Cardiac septum (tissue), 1 donor: ENCODE data around the gene PRDM15. TPM values are rescaled to one million over a fixed set of nuclear protein-coding genes. Genes with fewer than 3 reads are reported as not detected.

ENCODE experiments used
- DNase-seq: peaks from one replicate; pipeline ENCODE4 v3.0.0-alpha.2; 2020; ENCODE audit warnings: low spot score
- intact Hi-C: fragments of 100-400 bp; cut with DNase I; formaldehyde crosslinking; loops from one replicate; pipeline ENCODE4 v1.14.0; 2022
- total RNA-seq: library from RNA; stranded (reverse); fragmentation: NEBNext Ultra II Directional; extraction: Animal tissue kit (Norgen Biotek cat#: 25700); gene quantifications from one replicate; pipeline ENCODE4 v1.2.1, GENCODE V29; 2021
- donor health status: DM: no; HTN: no; CAD: no.

The PRDM15 gene
- total RNA-seq, 1 donor from 2014 or later: 3.5 TPM

DNA sequence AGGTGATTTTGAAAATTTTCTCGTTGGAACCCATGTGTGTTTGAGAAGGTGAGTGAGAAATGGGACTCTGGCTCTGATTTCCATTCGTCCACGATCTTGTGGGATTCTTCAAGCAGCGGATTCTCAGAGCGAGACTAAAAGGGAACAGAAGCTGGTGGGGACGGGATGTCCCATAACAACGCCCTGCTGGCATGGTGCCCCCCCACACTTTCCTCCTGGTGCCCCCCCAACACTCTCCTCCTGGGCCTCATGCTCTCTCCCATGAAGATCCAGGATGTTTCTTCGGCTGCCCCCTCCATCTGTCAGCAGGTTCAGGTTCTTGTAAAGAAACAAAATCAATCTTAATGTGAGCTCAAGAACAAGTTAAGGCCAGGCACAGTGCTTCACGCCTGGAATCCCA lies 29.1 kb downstream of the PRDM15 start:
- no peak for DNase-seq
- intact Hi-C loops: no loop called here

DNA sequence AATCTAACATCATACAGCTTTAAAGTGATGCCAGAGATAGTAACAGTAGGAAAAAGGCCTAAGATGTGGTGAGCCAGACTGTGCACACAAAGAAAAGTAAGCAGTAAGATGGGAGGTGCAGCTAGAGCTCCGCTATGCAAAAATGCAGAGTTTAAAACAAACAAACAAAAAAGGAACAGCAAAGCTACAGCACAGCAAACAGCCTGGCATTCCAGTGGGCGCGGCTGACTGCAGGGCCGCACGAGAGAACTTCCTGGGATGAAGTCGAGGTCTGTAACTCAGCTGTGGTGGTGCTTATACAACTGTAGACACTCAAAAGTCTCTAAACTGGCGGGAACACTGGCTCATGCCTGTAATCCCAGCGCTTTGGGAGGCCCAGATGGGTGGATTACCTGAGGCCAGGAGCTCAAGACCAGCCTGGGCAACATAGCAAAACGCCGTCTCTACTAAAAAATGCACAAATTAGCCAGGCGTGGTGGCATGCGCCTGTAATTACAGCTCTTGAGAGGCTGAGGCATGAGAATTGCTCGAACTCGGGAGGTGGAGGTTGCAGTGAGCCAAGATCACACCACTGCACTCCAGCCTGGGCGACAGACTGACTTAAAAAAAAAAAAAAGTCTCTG lies 30.1 kb downstream of the PRDM15 start:
- intact Hi-C loops: no loop called here
- DNase-seq: no peak

DNA sequence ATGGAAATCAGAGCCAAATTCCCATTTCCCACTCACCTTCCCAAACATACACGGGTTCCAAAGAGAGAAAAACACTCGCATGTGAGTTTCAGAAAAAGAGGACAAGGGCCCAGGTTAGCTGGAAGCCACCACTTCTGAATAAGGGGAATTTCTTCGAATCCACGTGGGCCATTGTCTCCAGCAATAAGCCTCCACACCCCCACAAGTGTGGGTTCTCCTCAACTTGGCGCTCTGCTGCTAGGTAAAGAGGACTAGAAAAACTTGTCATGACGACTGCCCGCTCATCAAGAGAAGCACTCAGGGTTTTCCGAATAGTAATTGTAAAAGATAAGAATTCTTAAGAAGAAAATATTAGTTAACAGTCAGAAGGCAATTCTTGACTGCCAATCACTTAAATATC lies 30.6 kb downstream of the PRDM15 start:
- intact Hi-C loops: no loop called here
- no peak for DNase-seq

DNA sequence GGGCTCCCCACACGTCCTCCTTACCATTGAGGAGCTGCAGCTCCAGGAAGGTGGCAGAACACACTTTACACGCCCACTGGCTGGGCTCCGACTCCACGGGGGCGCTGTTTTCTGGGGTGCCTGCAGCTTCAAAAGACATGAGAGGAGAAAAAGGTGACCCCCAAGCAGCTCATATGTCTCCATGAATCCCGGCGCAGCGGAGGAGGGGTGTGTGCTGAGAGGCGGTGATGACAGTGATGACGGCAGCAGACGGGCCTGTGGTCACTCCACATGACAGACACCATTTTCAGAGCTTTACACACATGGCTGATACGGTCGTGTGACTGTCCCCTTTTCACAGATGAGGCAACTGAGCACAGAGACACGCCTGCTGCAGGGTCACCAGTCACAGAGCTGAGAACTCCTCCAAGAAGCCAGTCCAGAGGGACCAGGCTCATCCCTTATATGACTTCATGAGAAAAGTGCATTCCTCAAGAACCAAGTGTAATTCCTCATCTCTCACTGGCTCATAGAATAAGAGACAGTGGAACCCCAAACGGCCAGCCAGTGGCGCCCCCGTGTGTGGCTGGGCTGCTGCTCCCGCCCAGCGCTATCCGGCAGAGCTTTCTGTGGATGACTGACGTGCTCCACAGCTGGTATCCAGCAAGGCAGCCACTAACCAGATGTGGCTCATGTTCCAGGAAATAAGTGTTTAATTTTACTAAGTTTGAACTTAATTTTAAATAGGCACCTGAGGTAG lies 31.9 kb downstream of the PRDM15 start:
- DNase-seq: no peak
- intact Hi-C loops: no loop called here

DNA sequence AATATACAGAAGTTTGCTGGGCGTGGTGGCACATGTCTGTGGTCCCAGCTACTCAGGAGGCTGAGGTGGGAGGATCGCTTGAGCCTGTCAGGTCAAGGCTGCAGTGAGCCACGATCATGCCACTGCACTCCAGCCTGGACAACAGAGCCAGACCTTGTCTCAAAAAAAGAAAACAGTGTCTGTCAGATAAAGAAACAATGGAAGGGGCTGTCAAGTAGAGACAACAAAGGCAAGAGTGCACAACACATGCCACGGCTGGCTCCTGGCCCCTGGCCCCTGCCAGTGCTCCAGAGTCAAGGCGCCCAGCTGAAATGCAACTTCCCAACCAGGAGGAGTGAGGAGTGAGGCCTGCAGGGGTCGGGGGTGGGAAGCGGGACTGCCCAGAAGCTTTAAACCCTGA lies 32.6 kb downstream of the PRDM15 start:
- no peak for DNase-seq
- intact Hi-C loops: no loop called here

DNA sequence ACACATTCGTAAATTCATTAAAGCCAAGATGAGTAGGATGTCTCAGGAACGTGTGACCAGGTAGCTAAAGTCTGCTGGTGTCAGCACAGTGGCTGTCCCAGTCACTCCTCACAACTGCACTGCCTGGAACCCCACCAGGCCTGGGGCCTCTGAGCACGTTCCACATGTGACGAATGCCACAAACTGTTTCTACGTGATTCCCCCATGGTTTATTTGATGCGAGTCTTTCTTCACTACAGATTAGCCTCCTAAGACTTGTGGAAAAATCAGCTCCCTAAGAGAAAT lies 33.2 kb downstream of the PRDM15 start:
- intact Hi-C loops: no loop called here
- no peak for DNase-seq

DNA sequence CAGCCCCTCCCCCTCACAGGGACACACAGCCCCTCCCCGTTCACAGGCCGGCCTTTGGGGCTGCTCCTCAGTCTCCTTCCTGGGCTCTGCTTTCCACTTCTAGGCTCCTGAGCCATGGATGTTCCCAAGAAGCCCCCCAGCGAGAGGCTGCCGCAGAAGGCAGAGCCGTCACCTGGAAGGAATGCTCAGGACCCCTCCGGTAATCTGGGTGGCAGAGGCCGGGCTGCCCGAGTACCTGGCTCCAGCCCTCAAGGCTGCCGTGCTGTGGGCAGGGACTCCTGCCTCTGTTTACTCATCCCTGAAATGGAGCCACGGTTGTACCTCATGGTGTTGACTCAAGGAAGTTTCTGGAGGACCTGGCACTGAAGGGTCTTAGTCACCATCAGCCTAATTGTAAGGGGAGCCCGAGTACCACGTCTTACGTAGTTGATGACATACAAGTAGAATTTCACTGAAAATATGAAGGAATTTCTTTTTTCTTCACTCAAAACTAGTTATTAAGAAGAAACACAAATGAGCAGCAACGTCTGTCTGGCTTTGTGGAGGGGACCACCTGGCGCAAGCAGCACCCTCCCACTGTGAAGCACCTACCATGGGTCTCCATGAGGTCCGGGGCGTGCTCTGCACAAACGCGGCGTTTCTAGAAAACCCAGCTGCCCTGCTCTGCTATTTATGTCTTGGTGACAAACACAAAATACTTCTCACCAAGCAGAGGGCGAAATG lies 33.7 kb downstream of the PRDM15 start:
- no peak for DNase-seq
- intact Hi-C loops: no loop called here

DNA sequence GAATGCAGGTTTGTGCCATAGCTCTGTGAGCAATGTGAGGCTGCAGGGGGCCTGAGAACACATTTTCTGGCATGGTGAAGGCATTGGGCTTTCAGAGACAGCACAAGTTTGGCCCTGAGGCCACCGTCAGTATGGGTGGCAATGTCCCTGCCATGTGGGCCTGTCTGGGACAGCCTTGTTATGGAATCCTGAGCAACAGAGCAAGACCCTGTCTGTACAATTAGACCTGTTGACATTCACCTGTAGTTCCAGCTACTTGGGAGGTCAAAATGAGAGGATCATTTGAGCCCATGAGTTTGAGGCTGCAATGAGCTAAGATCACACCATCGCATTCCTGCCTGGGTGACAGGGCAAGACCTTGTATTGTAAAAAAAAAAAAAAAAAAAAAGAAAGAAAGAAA lies 35.6 kb downstream of the PRDM15 start:
- DNase-seq: no peak
- intact Hi-C loops: no loop called here

DNA sequence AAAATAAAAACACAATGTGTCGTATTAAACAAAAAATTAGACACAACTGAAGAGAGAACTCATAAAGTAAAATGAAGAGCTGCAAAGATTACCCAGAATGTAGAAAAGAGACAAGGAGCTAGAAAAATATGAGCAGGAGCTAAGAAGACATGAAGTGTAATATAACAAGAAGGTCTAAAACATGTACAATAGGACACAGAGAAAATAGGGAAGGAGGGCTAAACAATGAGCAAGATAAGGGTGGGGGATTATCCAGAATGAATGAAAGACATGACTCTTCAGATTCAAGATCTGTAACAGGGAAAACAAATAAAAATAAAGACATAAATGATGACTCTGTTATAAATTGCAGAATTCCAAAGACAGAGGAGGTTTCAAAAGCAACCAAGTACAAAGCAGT lies 38.3 kb downstream of the PRDM15 start:
- intact Hi-C loops: no loop called here
- DNase-seq: no peak

DNA sequence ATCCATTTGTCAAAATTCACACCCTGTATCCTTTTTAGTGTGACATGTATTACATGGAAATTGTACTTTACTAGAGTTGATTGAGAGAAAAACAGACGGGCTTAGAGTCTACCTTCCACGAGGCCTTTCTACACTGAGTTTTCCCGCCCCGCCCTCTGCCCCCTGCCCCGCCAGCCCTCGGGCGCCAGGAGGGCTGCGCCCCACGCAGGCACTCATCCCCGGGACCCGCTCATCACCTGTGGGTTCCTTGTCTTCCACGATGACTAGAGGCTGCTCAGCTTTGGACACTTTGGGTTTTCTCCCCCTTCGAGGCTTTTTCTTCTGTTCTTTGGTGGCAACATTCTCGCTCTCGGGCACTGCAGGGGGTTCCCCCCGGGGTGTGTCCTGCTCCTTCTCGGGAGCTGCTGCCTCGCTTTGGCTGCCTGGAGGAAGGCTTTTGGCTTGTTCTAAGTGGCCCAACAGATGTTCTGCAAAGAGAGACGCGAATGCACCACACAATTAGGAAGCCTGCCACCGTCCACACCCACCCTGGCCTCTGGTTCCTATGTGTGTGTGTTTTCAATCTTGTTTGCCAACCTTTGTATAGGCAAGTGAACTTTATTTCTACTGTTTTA lies 39.6 kb downstream of the PRDM15 start:
- no peak for DNase-seq
- intact Hi-C loops: no loop called here

DNA sequence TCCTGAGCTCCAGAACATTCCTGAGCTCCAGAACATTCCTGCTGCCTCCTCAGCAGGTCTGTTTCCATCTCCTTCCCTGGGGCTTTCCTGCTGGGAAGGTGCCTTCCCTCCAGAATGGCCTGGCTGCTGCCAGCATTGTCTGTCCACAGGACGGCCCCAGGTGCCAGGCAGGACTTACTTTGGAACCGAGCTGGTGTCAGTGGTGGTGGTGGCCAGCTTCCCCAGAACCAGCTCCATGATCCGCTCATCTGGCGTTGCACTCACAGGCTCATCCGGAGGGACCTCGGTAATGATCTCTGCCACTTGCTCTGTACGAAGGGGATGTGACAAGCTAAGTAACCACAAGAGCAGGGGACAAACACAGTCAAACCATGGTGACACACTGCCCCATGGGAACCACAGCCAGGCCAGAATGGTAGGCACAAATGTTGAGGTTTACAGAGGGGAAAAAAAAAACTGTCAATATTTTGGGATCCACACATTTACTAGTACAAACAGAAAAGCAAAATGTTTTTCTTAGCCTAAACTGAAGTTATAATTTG lies 41.3 kb downstream of the PRDM15 start:
- DNase-seq: no peak
- intact Hi-C loops: no loop called here

DNA sequence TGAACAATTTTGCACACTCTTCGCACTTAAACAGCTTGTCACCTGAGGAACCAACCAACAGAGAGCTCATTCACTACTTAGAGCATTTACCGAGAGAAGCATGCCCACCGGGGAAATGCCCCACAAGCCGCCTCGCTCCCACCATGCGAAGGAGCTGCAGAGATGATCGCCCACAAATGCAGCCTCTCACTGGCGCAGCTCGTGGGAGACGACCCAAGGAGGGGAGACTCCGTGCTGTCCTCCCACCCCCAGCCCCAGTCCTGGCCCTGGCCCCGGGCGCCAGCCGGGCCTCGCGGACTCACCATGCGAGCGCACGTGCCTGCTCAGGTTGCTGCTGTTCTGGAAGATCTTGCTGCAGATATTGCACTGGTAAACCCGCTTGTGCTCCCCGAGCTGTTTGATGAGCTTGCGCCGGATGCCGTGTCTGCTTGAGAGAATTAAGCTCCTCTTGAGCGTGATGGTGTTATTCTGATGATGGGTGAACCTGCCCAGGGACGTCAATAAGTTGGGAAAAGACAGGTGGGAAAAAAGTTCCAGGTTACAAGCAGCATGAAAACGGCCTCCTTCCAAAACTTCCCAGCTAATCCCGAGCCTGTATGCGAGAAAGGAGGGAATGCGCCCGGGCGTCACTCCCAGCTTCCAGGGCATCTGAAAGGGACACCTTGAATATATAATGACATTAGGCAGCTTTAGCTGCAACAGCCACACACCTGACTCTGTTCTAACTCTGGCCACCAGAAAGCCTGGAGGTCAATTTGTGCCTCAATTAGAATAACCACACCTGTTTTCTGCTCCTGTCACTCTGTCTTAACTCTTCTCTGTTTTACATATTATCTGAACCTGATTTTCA lies 42.8 kb downstream of the PRDM15 start:
- no peak for DNase-seq
- intact Hi-C loops: no loop called here

DNA sequence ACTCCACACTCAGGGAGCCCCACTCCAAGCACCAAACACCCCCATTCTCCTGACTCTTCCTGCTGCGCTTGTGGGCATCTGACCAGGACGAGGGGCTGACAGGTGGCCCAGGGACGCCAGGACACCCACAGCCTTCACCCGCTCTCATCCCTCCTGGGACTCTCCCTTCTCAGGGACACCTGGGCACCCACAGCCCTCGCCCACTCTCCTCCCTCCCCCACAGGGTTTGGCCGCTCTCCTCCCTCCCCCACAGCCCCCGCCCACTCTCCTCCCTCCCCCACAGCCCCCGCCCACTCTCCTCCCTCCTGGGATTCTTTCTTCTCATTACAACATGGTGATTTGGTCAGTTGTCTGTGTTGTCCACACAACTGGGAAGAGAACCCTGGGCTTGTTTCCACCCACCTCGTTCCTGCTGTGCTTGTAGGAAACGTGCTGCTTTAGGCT lies 43.4 kb downstream of the PRDM15 start:
- intact Hi-C loops: no loop called here

DNA sequence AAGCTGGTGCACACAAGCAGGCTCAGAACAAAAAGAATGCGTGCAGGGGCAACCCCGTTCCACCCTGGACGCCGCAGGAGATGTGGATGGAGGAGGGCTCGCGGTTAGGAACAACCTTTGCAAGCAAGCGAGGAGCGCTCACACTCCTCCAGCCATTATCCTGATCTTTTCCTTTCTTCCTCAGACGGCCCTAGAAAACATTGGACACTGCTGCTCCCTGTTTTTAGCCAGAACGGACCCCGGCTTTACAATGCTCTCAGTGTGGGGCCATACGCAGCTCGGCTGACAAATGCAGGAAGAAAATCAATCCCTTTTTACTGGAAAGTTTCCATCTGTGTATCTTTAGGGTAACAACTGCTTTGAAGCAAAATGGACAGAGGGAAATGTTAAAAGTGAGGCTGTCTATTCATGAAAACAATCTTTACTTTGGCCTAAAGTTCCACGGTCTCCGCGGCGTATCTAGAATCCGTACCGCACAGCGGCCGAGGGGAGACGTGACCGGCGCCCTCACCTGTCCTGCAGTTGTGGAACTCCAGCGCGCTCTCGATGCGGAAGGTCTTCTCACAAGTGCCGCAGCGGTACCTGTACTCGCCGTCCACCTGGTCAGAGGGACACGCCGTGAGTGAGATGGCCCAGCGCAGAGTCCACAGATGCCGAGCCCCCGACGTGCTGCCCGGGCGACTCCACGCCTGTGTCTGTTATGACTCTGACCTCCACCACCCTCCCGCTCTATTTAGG lies 44.0 kb downstream of the PRDM15 start:
- no peak for DNase-seq
- intact Hi-C loops: no loop called here

More for the DNA sequence above, 43.4 kb downstream of the PRDM15 start:
- DNase-seq: no peak

DNA sequence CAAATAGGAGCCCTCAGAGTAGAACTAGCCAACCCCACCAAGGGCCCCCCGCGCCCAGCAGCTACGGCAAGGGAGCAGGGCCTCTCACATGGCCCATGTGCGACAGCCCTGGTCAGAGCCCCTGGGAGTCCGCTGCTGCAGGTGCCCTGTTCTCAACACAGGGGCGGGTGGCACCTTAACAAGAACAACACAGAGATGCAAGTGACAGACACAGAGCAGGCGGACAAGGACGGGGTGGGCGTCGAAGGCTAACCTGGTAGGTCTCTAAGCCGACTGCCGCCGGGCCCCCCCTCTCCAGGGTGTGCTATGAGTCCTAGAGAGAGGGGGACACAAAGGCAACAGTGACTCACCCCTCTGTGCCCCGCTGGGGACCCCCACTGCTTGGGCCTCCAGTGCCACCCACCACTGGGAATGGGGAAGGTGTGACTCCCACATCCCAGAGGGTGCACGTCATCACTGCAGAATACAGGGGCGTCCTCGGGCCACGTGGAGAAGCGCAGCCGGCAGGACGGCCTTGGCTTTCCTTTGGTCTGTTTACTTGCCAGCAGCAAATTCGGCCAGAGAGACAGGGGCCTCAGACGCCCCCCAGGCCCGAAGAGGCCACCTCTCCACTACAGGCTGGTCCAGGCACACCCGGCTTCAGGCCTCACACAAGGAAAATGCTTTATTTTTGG lies 44.8 kb downstream of the PRDM15 start:
- no peak for DNase-seq
- intact Hi-C loops: no loop called here

DNA sequence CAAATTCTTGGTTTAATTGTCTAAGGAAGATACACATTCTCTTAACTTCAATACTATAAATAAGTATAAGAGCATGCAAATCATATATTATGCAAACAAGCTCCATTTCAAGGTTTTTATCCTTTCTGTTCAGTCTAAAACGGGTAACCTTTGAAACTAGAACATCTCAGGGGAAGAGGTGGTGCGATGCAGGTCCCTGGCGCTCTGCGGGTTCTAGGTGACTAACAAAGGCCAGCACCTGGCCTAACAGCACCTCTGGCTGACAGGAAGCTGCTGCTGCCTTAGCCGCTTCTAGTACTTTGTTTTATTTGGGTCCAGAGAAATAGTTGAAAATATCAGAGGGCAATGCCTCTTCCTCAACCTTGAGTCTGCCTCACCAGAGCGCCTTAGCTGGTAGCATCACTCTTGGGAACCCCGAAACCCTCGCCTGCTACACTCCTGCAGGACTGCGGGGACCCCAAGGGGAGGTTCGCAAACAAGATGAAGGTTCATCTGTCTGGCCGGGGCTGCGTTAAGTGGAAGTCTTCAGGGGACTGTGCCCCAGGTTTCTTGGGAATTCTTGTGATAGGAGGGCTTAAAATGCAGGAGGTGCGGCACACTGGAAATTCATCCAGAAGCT lies 45.5 kb downstream of the PRDM15 start:
- intact Hi-C loops: no loop called here
- no peak for DNase-seq

DNA sequence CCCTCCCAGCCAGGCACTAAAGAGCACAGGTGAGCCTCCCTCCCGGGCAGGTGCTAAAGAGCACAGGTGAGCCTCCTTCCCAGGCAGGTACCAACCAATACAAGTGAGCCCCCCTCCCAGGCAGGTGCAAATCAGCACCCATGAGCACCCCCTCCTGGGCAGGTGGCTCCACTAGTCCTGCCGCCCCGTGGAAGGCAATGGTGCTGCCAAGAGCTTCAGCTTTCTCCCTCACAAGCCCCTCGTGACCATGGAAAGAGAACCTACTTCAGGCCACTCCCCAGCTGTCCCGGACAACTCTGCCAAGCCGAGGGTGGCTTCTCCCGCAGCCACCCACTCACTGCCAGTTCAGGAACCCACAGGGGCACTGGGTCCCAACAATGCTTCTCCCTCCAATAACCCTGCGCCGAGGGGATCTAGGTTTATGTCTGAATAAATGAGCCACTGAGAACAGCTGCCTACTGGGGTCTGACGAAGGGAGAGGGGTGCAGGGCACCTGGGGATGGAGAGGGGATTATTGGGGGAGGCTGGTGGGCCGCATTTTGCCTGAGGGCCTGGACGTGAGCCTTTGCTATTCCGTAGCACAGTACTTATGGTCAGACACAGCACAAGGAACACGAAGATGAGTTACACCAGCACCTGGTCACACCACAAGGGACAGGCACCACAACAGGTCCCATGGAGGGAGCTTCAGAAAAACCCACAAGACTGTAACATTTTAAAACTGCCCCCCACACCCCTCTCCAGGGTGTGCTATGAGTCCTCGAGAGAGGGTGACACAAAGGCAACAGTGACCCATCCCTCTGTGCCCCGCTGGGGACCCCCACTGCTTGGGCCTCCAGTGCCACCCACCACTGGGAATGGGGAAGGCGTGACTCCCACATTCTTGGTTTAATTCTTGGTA lies 46.3 kb downstream of the PRDM15 start:
- intact Hi-C loops: no loop called here
- peak; percentile 26 for DNase-seq
